CD4-positive, alpha-beta memory T cell (primary cell): ENCODE measurements around the gene MANEAL. TPM values are rescaled to one million over a fixed set of nuclear protein-coding genes. Genes with fewer than 3 reads are reported as not detected.

Experiments
- CTCF ChIA-PET: fragments of 350-600 bp; sonication (Branson Sonifier 250); formaldehyde crosslinking; loops from one replicate; lab custom pipeline; 2021; ENCODE audit warnings: inconsistent platforms; ENCODE audit not compliant: partially characterized antibody; lab: Charles Lee
- POLR2A ChIA-PET: fragments of 350-600 bp; sonication (Branson Sonifier 250); formaldehyde crosslinking; loops from one replicate; lab custom pipeline; 2021; ENCODE audit not compliant: partially characterized antibody; lab: Charles Lee
- DNase-seq, 5 donors: peaks; one replicate each; pipeline versions ENCODE4 v3.0.0 to v3.0.0-alpha.2; 2020 to 2022; ENCODE audit warnings: mixed read lengths in 1 of 5
- H3K27ac ChIP-seq: one replicate; pipeline ENCODE4 v1.7.0; 2013; ENCODE audit warnings: low read depth, low read length
- H3K27me3 ChIP-seq: 2 replicates; pipeline ENCODE4 v1.7.0; 2013; ENCODE audit warnings: mild to moderate bottlenecking, low read length, moderate library complexity; ENCODE audit not compliant: insufficient read depth
- H3K36me3 ChIP-seq: 2 replicates; pipeline ENCODE4 v1.7.0; 2013; ENCODE audit warnings: mild to moderate bottlenecking, low read length, moderate library complexity; ENCODE audit not compliant: insufficient read depth
- H3K4me1 ChIP-seq: 2 replicates; pipeline ENCODE4 v1.7.0; 2013; ENCODE audit warnings: mild to moderate bottlenecking, low read length, moderate library complexity; ENCODE audit not compliant: insufficient read depth
- H3K4me3 ChIP-seq, 2 donors: one replicate each; pipeline ENCODE4 v1.7.0; 2013; ENCODE audit warnings: low read length in 2 of 2, mild to moderate bottlenecking in 1 of 2
- H3K9me3 ChIP-seq, 2 donors: one replicate each; pipeline ENCODE4 v1.7.0; 2013; ENCODE audit warnings: low read length in 2 of 2, control low read depth in 1 of 2; ENCODE audit not compliant: control insufficient read depth in 1 of 2
- H3K27ac Mint-ChIP-seq, 7 donors: one replicate each; pipeline ENCODE4 v1.8.0; 2020 to 2021; ENCODE audit warnings: mixed read lengths in 7 of 7, mild to moderate bottlenecking in 6 of 7, inconsistent platforms in 3 of 7, moderate library complexity in 3 of 7
- H3K27me3 Mint-ChIP-seq, 2 donors: one replicate each; pipeline ENCODE4 v1.8.0; 2020 to 2021; ENCODE audit warnings: mixed read lengths in 2 of 2
- H3K36me3 Mint-ChIP-seq, 2 donors: one replicate each; pipeline ENCODE4 v1.8.0; 2020 to 2021; ENCODE audit warnings: mixed read lengths in 2 of 2, inconsistent platforms in 1 of 2, mild to moderate bottlenecking in 1 of 2
- H3K4me1 Mint-ChIP-seq, 4 donors: one replicate each; pipeline ENCODE4 v1.8.0; 2020 to 2021; ENCODE audit warnings: mixed read lengths in 4 of 4, mild to moderate bottlenecking in 1 of 4
- H3K4me3 Mint-ChIP-seq, 8 donors: one replicate each; pipeline ENCODE4 v1.8.0; 2020 to 2021; ENCODE audit warnings: mixed read lengths in 8 of 8, mild to moderate bottlenecking in 7 of 8, moderate library complexity in 6 of 8, inconsistent platforms in 3 of 8
- H3K9me3 Mint-ChIP-seq, 8 donors: one replicate each; pipeline ENCODE4 v1.8.0; 2020 to 2021; ENCODE audit warnings: mixed read lengths in 8 of 8, mild to moderate bottlenecking in 5 of 8, inconsistent platforms in 3 of 8, moderate library complexity in 1 of 8
- intact Hi-C: fragments of 100-400 bp; cut with micrococcal nuclease; formaldehyde crosslinking; loops from one replicate; pipeline ENCODE4 v1.15.1; 2023
- polyA plus RNA-seq, 2 donors: library from polyadenylated mRNA; unstranded; fragments of 300-500 nt; fragmentation: Illumina TruSeq; gene quantifications; one replicate each; pipeline ENCODE4 v1.2.3, GENCODE V29; 2021
- total RNA-seq, 2 experiments: library from RNA; stranded (reverse); gene quantifications; one replicate each; pipeline ENCODE4 v1.2.3, GENCODE V29; 2021

The MANEAL gene
- total and polyA plus RNA-seq, 4 experiments from 2014 or later = 0.58 to 2.3 (median 1.6) TPM

GRCh38 chr1:37817481-37817880 lies 23.8 kb downstream of the MANEAL start:
- H3K27ac Mint-ChIP-seq = peak overlapping the region in 2 of 7 donors; percentile 27 to 52
- intact Hi-C loops = no loop called here
- H3K36me3 Mint-ChIP-seq = peaks cover 40 to 56% of the 10 kb centered on the region in 2 donors
- H3K9me3 ChIP-seq = no peaks in the 10 kb centered on the region
- no peaks in the 10 kb centered on the region for H3K27me3 Mint-ChIP-seq
- no peaks in the 10 kb centered on the region for H3K4me1 Mint-ChIP-seq
- ChIA-PET POLR2A (interaction anchor here (0.8 kb wide), 1 partner anchor 9 kb away, joined by 4 read pairs; the partner anchor contains the start of genes C1orf122 and YRDC), CTCF (interaction anchor here (0.9 to 1.4 kb wide), 2 partner anchors 33 to 42 kb away, joined by 3 to 5 read pairs; partner anchors contain the start of gene MTF1)
- no peaks in the 10 kb centered on the region for H3K9me3 Mint-ChIP-seq
- H3K4me3 ChIP-seq = no peak overlapping the region
- no peak overlapping the region for H3K4me3 Mint-ChIP-seq
- peaks cover 32% of the 10 kb centered on the region for H3K36me3 ChIP-seq
- H3K27ac ChIP-seq = no peak overlapping the region
- DNase-seq = no peak
- no peaks in the 10 kb centered on the region for H3K27me3 ChIP-seq
- H3K4me1 ChIP-seq = no peaks in the 10 kb centered on the region

GRCh38 chr1:37821481-37821880 lies 27.8 kb downstream of the MANEAL start:
- POLR2A ChIA-PET = no interaction called here

GRCh38 chr1:37822906-37823815 lies 29.5 kb downstream of the MANEAL start:
- no peaks in the 10 kb centered on the region for H3K27me3 Mint-ChIP-seq
- intact Hi-C loops = no loop called here
- peaks cover 38 to 65% of the 10 kb centered on the region in 2 donors for H3K36me3 Mint-ChIP-seq
- peaks cover 32% of the 10 kb centered on the region for H3K36me3 ChIP-seq
- ChIA-PET CTCF (interaction anchor here (0.9 to 2.6 kb wide), 2 partner anchors 11 to 37 kb away, joined by 4 to 9 read pairs; no protein-coding TSS in a partner anchor), POLR2A (interaction anchor here (1.2 kb wide), 1 partner anchor 15 kb away, joined by 3 read pairs; the partner anchor contains the start of gene YRDC)
- no peak overlapping the region for H3K27ac ChIP-seq
- no peaks in the 10 kb centered on the region for H3K9me3 ChIP-seq
- H3K4me3 Mint-ChIP-seq = no peak overlapping the region
- no peaks in the 10 kb centered on the region for H3K27me3 ChIP-seq
- no peaks in the 10 kb centered on the region for H3K4me1 Mint-ChIP-seq
- H3K4me3 ChIP-seq = no peak overlapping the region
- H3K9me3 Mint-ChIP-seq = no peaks in the 10 kb centered on the region
- H3K4me1 ChIP-seq = no peaks in the 10 kb centered on the region
- peak overlapping the region in 1 of 7 donors; percentile 28 for H3K27ac Mint-ChIP-seq
- no peak for DNase-seq

More at GRCh38 chr1:37821481-37821880, 27.8 kb downstream of the MANEAL start:
- peaks cover 39 to 65% of the 10 kb centered on the region in 2 donors for H3K36me3 Mint-ChIP-seq
- Histone ChIP-seq H3K9me3 (no peaks in the 10 kb centered on the region), H3K27me3 (no peaks in the 10 kb centered on the region), H3K4me3 (no peak overlapping the region), H3K27ac (no peak overlapping the region), H3K4me1 (no peaks in the 10 kb centered on the region), H3K36me3 (peaks cover 44% of the 10 kb centered on the region)
- no peaks in the 10 kb centered on the region for H3K4me1 Mint-ChIP-seq
- CTCF ChIA-PET = interaction anchor here (2.6 kb wide), 1 partner anchor 9 kb away, joined by 9 read pairs; no protein-coding TSS in a partner anchor
- DNase-seq = no peak
- H3K27ac Mint-ChIP-seq = no peak overlapping the region
- no peak overlapping the region for H3K4me3 Mint-ChIP-seq
- no peaks in the 10 kb centered on the region for H3K9me3 Mint-ChIP-seq
- no peaks in the 10 kb centered on the region for H3K27me3 Mint-ChIP-seq
- intact Hi-C loops = no loop called here

GRCh38 chr1:37824001-37824400 lies 30.4 kb downstream of the MANEAL start:
- Histone ChIP-seq H3K27me3 (no peaks in the 10 kb centered on the region), H3K36me3 (peaks cover 36% of the 10 kb centered on the region), H3K27ac (no peak overlapping the region), H3K4me3 (no peak overlapping the region), H3K9me3 (no peaks in the 10 kb centered on the region), H3K4me1 (no peaks in the 10 kb centered on the region)
- Mint-ChIP-seq H3K4me1 (no peaks in the 10 kb centered on the region), H3K36me3 (peaks cover 41 to 66% of the 10 kb centered on the region in 2 donors), H3K27me3 (no peaks in the 10 kb centered on the region), H3K9me3 (no peaks in the 10 kb centered on the region), H3K27ac (no peak overlapping the region), H3K4me3 (no peak overlapping the region)
- DNase-seq = no peak
- ChIA-PET POLR2A (no interaction called here), CTCF (no interaction called here)
- intact Hi-C loops = no loop called here

- Histone ChIP-seq H3K36me3 (peaks cover 30% of the 10 kb centered on the region), H3K4me1 (no peaks in the 10 kb centered on the region), H3K9me3 (no peaks in the 10 kb centered on the region), H3K4me3 (no peak overlapping the region), H3K27ac (no peak overlapping the region), H3K27me3 (no peaks in the 10 kb centered on the region)
- intact Hi-C loops = no loop called here
- H3K27me3 Mint-ChIP-seq = no peaks in the 10 kb centered on the region
- H3K9me3 Mint-ChIP-seq = no peaks in the 10 kb centered on the region
- no peak for DNase-seq
- peaks cover 44 to 66% of the 10 kb centered on the region in 2 donors for H3K36me3 Mint-ChIP-seq
- no peaks in the 10 kb centered on the region for H3K4me1 Mint-ChIP-seq
- no peak overlapping the region for H3K4me3 Mint-ChIP-seq
- ChIA-PET CTCF (interaction anchor here (1.2 kb wide), 1 partner anchor 14 kb away, joined by 3 read pairs; no protein-coding TSS in a partner anchor), POLR2A (no interaction called here)
- peak overlapping the region in 5 of 7 donors; percentile 15 to 61 (median 52) for H3K27ac Mint-ChIP-seq
These were observed 31.9 kb downstream of the MANEAL start for GRCh38 chr1:37825506-37825905.

GRCh38 chr1:37828410-37829074 lies 34.9 kb downstream of the MANEAL start:
- ChIA-PET POLR2A (no interaction called here), CTCF (no interaction called here)
- peaks cover 41 to 64% of the 10 kb centered on the region in 2 donors for H3K36me3 Mint-ChIP-seq

GRCh38 chr1:37831109-37831508 lies 37.5 kb downstream of the MANEAL start:
- intact Hi-C loops = no loop called here
- POLR2A ChIA-PET = no interaction called here
- Histone ChIP-seq H3K36me3 (peaks cover 38% of the 10 kb centered on the region), H3K27me3 (no peaks in the 10 kb centered on the region), H3K27ac (no peak overlapping the region), H3K9me3 (no peaks in the 10 kb centered on the region), H3K4me3 (no peak overlapping the region), H3K4me1 (no peaks in the 10 kb centered on the region)
- no peak overlapping the region for H3K27ac Mint-ChIP-seq
- DNase-seq = no peak
- H3K27me3 Mint-ChIP-seq = no peaks in the 10 kb centered on the region
- CTCF ChIA-PET = interaction anchor here (1.2 kb wide), 1 partner anchor 14 kb away, joined by 3 read pairs; no protein-coding TSS in a partner anchor
- H3K36me3 Mint-ChIP-seq = peaks cover 49 to 70% of the 10 kb centered on the region in 2 donors
- no peak overlapping the region for H3K4me3 Mint-ChIP-seq
- H3K4me1 Mint-ChIP-seq = no peaks in the 10 kb centered on the region
- H3K9me3 Mint-ChIP-seq = no peaks in the 10 kb centered on the region

More at GRCh38 chr1:37828410-37829074, 34.9 kb downstream of the MANEAL start:
- Histone ChIP-seq H3K9me3 (no peaks in the 10 kb centered on the region), H3K36me3 (peaks cover 23% of the 10 kb centered on the region), H3K4me1 (no peaks in the 10 kb centered on the region), H3K27me3 (no peaks in the 10 kb centered on the region), H3K4me3 (no peak overlapping the region), H3K27ac (no peak overlapping the region)
- H3K4me1 Mint-ChIP-seq = no peaks in the 10 kb centered on the region
- intact Hi-C loops = no loop called here
- H3K4me3 Mint-ChIP-seq = no peak overlapping the region
- H3K27me3 Mint-ChIP-seq = no peaks in the 10 kb centered on the region
- no peaks in the 10 kb centered on the region for H3K9me3 Mint-ChIP-seq
- DNase-seq = no peak
- H3K27ac Mint-ChIP-seq = peak overlapping the region in 1 of 7 donors; percentile 32
